Right atrium auricular region (tissue), 2 donors: ENCODE data around the gene BICD1. TPM values are rescaled to one million over a fixed set of nuclear protein-coding genes. Genes with fewer than 3 reads are reported as not detected.
"Not testable (repeated sequence)": the region's sequence is repeated elsewhere in the genome, so short reads cannot be mapped to it uniquely, and the experiment has no call there.

ENCODE experiments used
- DNase-seq: peaks from one replicate; pipeline ENCODE4 v3.0.0-alpha.2; 2019; ENCODE audit warnings: low spot score
- H3K27ac ChIP-seq, 2 donors: fragments of 200-600 bp; sonication (generic); 1 replicate in 1 of 2; 2 replicates in 1 of 2; pipeline ENCODE4 v1.5.1; 2016 to 2019
- H3K27me3 ChIP-seq, 2 donors: fragments of 200-600 bp; sonication (generic); one replicate each; pipeline versions ENCODE4 v1.5.1 to v1.6.0; 2017 to 2019
- H3K36me3 ChIP-seq: fragments of 200-600 bp; sonication (generic); one replicate; pipeline ENCODE4 v1.5.1; 2016
- H3K4me1 ChIP-seq, 2 donors: fragments of 200-600 bp; sonication (generic); one replicate each; pipeline versions ENCODE4 v1.5.1 to v1.6.0; 2017 to 2019
- H3K4me3 ChIP-seq, 2 donors: fragments of 200-600 bp; sonication (generic); 1 replicate in 1 of 2; 2 replicates in 1 of 2; pipeline ENCODE4 v1.5.1; 2017 to 2019; ENCODE audit warnings: mild to moderate bottlenecking in 1 of 2, moderate library complexity in 1 of 2
- H3K9me3 ChIP-seq, 2 donors: fragments of 200-600 bp; sonication (generic); one replicate each; pipeline ENCODE4 v1.5.1; 2019
- CTCF ChIP-seq, 2 donors: fragments of 200-600 bp; sonication (generic); IDR thresholded peaks; one replicate each; pipeline ENCODE4 v1.5.1; 2019; ENCODE audit warnings: antibody characterized with exemption in 2 of 2
- total RNA-seq, 2 donors: library from RNA; depleted of rRNA; stranded (reverse); fragments of >200 nt; gene quantifications; one replicate each; pipeline ENCODE4 v1.1.0, GENCODE V29; 2016

Gene BICD1
- total RNA-seq, 2 donors from 2014 or later, result 3.3 to 6.6 TPM

DNA sequence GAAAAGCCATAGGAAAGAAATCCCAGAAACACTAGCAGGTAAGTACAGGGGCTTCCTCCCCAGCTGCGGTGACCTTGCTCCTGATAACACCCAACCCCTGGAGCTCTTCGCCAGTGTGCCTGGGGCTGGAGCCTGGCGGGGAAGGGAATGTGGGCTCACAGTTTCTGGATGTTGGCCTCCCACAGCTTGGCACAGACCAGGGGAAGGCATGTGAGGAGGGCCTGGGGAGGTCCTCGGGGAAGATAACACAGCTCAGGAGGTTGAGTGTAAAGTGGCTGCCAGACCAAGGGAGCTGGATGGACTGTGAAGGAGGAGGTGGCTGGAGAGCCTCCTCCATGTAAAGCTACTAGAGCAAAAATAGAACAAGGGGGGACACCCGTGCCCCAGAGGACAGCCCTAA, 120.1 kb downstream of the BICD1 start:
- Histone ChIP-seq H3K4me3 (no peak overlapping the region), H3K27me3 (no peaks in the 10 kb centered on the region), H3K36me3 (no peaks in the 10 kb centered on the region), H3K4me1 (no peaks in the 10 kb centered on the region), H3K27ac (no peak overlapping the region), H3K9me3 (no peaks in the 10 kb centered on the region)
- TF ChIP-seq CTCF (IDR thresholded peaks at IDR 0.05), result no peak
- DNase-seq, result no peak

DNA sequence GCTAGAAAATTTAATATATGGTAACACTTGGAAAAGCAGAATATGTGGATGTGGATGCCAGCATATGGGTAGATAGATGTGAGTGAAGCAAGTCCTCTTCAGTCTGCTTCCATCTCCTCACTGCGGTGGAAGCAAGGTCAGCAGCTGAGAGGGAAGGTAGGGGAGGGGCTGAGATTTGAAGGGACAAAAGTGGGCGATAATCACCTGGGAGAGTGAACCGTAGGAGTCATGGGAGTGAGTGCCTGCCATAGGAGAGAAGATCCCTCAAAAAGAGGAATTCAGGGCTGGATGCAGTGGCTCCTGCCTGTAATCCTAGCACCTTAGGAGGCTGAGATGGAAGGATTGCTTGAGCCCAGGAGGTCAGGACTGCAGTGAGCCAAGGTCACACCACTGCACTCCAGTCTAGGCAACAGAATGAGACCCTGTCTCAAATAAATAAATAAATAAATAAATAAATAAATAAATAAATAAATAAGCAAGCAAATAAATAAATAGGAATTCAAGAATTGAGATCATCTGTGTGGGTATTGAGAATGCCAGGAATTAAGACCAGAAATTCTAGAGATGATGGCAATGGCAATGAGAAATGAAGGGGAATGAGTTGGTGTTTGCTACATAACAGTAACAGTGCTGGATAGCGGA, 123.4 kb downstream of the BICD1 start:
- Histone ChIP-seq H3K4me3 (no peak overlapping the region), H3K4me1 (no peaks in the 10 kb centered on the region), H3K9me3 (no peaks in the 10 kb centered on the region), H3K36me3 (no peaks in the 10 kb centered on the region), H3K27ac (no peak overlapping the region), H3K27me3 (no peaks in the 10 kb centered on the region)
- DNase-seq, result no peak
- TF ChIP-seq CTCF (IDR thresholded peaks at IDR 0.05), result no peak

DNA sequence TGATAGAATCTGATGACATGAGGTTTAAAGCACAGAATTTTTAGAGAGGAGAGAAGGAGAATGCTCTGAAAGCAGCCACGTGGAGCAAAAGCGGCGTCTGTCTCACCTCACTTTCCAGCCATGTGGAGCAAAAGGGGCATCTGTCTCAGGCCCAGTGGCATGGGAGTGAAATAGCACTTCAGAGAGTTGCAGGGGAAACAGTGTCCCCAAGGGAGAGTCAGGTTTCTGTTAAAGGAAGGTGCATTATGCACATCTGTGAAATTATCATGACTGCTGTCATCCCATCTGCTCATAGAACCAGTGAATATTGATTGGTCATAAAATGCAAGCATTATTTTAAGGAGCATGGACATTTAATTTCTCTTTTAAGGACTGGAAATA, 124.0 kb downstream of the BICD1 start:
- no peak for TF ChIP-seq CTCF (IDR thresholded peaks at IDR 0.05)

GRCh38 chr12:32231361-32231760, 124.7 kb downstream of the BICD1 start:
- not testable (repeated sequence) for H3K36me3 ChIP-seq, H3K27ac ChIP-seq, H3K4me3 ChIP-seq, H3K27me3 ChIP-seq, H3K4me1 ChIP-seq, H3K9me3 ChIP-seq, DNase-seq

More for the DNA sequence above, 124.0 kb downstream of the BICD1 start:
- H3K27me3 ChIP-seq, result no peaks in the 10 kb centered on the region
- no peaks in the 10 kb centered on the region for H3K9me3 ChIP-seq
- H3K36me3 ChIP-seq, result no peaks in the 10 kb centered on the region
- H3K4me1 ChIP-seq, result no peaks in the 10 kb centered on the region
- H3K4me3 ChIP-seq, result no peak overlapping the region
- no peak overlapping the region for H3K27ac ChIP-seq
- no peak for DNase-seq

DNA sequence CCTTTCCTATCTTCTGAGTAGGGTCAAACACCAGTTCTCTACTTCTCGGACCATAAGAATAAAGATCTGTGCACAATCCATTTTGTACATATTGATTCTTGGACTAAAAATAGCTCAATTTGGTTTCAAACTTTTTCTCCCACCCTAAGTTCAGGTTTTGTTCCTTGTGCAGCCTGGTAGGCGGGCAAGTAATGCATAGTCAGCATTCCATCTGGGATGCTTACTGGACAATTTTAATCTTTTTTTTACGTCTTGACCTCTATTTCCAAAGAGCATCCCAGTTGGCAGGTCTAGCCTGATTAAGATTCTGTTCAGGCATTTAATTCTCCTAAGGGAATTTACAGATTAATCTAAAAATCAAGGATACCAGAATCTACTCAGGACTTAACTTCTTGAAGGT, 126.9 kb downstream of the BICD1 start:
- H3K27ac ChIP-seq, result no peak overlapping the region
- no peak for TF ChIP-seq CTCF (IDR thresholded peaks at IDR 0.05)
- H3K4me3 ChIP-seq, result no peak overlapping the region
- peaks cover 0 to 14% of the 10 kb centered on the region in 2 donors for H3K9me3 ChIP-seq
- no peaks in the 10 kb centered on the region for H3K36me3 ChIP-seq
- no peaks in the 10 kb centered on the region for H3K4me1 ChIP-seq
- no peaks in the 10 kb centered on the region for H3K27me3 ChIP-seq
- no peak for DNase-seq

DNA sequence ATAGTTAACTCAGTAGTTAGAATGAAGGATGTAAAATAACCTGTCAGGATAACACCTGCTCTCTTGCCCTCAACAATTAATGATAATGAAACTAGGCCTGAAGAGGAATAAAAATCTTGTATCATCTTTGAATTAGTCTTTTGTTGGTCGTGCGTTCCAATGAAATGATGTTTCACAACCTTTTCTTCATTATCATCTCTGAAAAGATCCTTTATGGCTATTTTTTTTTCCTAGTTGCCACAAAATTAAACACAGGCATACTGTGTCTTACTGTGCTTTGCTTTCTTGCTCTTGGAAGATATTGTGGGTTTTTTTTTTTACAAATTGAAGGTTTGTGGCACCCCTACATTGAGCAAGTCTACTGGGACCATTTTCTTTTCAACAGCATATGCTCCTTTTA, 128.6 kb downstream of the BICD1 start:
- Histone ChIP-seq H3K27ac (no peak overlapping the region), H3K9me3 (peaks cover 0 to 14% of the 10 kb centered on the region in 2 donors), H3K27me3 (no peaks in the 10 kb centered on the region)

More for the DNA sequence above, 128.6 kb downstream of the BICD1 start:
- Histone ChIP-seq H3K4me3 (no peak overlapping the region), H3K4me1 (no peaks in the 10 kb centered on the region), H3K36me3 (no peaks in the 10 kb centered on the region)
- no peak for DNase-seq
- no peak for TF ChIP-seq CTCF (IDR thresholded peaks at IDR 0.05)
